Sigmoid colon (tissue), 4 donors: ENCODE measurements around the gene AUTS2.

Experiments used
- CTCF ChIP-seq, 4 experiments: fragments of 450-650 bp in 3 of 4; fragments of 200-600 bp in 1 of 4; IDR thresholded peaks; one replicate each; pipeline ENCODE4 v1.5.1; 2016 to 2019; ENCODE audit warnings: antibody characterized with exemption in 4 of 4, mild to moderate bottlenecking in 3 of 4, moderate library complexity in 2 of 4
- POLR2AphosphoS5 ChIP-seq, 4 donors: sonication (generic); formaldehyde crosslinking; IDR thresholded peaks; one replicate each; pipeline ENCODE4 v1.6.1; 2017; ENCODE audit warnings: antibody characterized with exemption in 4 of 4

- TF ChIP-seq CTCF (IDR thresholded peaks at IDR 0.05): no peak
- TF ChIP-seq POLR2AphosphoS5 (IDR thresholded peaks at IDR 0.05): no peak
Observed at GRCh38 chr7:69845721-69846495, 247.6 kb downstream of the AUTS2 start.
